Nephron (organoid): ENCODE data around the gene RREB1.

Experiments
- H3K27ac Mint-ChIP-seq, 3 experiments: 2 replicates each; pipeline ENCODE4 v1.8.0; 2020; ENCODE audit warnings: mixed read lengths in 3 of 3, mild to moderate bottlenecking in 2 of 3, moderate library complexity in 1 of 3
- H3K27me3 Mint-ChIP-seq: 2 replicates; pipeline ENCODE4 v1.8.0; 2021; ENCODE audit warnings: low read depth, mild to moderate bottlenecking, moderate library complexity, mixed read lengths
- H3K36me3 Mint-ChIP-seq: 2 replicates; pipeline ENCODE4 v1.8.0; 2020; ENCODE audit warnings: low read depth, mixed read lengths
- H3K4me1 Mint-ChIP-seq: 2 replicates; pipeline ENCODE4 v1.8.0; 2020; ENCODE audit warnings: mixed read lengths
- H3K4me3 Mint-ChIP-seq, 3 experiments: 2 replicates each; pipeline ENCODE4 v1.8.0; 2020; ENCODE audit warnings: mild to moderate bottlenecking in 3 of 3, mixed read lengths in 3 of 3, moderate library complexity in 2 of 3
- H3K9me3 Mint-ChIP-seq: 2 replicates; pipeline ENCODE4 v1.8.0; 2020; ENCODE audit warnings: mixed read lengths
- TF ChIP-seq, protein P1 (sequence below), 3 experiments: fragments of 200-600 bp; sonication (generic); IDR thresholded peaks; one replicate each; pipeline ENCODE4 v1.5.0; 2021; ENCODE audit warnings: antibody characterized with exemption in 3 of 3; ENCODE audit not compliant: unreplicated experiment in 3 of 3

RREB1 gene

DNA sequence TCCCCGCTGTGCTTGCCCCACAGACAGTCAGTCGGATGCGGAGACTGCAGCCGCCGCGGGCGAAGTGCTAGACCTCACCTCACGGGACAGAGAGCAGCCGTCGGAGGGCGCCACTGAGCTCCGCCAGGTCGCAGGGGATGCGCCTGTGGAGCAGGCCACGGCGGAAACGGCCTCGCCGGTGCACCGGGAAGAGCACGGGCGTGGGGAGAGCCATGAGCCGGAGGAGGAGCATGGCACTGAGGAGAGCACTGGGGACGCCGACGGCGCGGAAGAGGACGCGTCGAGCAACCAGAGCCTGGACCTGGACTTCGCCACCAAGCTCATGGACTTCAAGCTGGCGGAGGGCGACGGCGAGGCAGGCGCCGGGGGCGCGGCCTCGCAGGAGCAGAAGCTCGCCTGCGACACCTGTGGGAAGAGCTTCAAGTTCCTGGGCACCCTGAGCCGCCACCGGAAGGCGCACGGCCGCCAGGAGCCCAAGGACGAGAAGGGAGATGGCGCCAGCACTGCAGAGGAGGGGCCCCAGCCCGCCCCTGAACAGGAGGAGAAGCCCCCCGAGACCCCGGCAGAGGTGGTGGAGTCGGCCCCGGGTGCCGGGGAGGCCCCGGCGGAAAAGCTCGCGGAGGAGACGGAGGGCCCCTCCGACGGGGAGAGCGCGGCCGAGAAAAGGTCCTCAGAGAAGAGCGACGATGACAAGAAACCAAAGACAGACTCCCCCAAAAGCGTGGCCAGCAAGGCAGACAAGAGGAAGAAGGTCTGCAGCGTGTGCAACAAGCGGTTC lies 138.8 kb downstream of the RREB1 start:
- no peak overlapping the region for H3K27ac Mint-ChIP-seq
- no peaks in the 10 kb centered on the region for H3K9me3 Mint-ChIP-seq
- TF ChIP-seq, protein P1, sequence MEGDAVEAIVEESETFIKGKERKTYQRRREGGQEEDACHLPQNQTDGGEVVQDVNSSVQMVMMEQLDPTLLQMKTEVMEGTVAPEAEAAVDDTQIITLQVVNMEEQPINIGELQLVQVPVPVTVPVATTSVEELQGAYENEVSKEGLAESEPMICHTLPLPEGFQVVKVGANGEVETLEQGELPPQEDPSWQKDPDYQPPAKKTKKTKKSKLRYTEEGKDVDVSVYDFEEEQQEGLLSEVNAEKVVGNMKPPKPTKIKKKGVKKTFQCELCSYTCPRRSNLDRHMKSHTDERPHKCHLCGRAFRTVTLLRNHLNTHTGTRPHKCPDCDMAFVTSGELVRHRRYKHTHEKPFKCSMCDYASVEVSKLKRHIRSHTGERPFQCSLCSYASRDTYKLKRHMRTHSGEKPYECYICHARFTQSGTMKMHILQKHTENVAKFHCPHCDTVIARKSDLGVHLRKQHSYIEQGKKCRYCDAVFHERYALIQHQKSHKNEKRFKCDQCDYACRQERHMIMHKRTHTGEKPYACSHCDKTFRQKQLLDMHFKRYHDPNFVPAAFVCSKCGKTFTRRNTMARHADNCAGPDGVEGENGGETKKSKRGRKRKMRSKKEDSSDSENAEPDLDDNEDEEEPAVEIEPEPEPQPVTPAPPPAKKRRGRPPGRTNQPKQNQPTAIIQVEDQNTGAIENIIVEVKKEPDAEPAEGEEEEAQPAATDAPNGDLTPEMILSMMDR (IDR thresholded peaks at IDR 0.05; ENCODE audit: unreplicated experiment in 3 of 3) = no peak
- no peaks in the 10 kb centered on the region for H3K27me3 Mint-ChIP-seq
- no peak overlapping the region for H3K4me3 Mint-ChIP-seq
- H3K4me1 Mint-ChIP-seq = peaks cover 20% of the 10 kb centered on the region
- peaks cover 28% of the 10 kb centered on the region for H3K36me3 Mint-ChIP-seq

DNA sequence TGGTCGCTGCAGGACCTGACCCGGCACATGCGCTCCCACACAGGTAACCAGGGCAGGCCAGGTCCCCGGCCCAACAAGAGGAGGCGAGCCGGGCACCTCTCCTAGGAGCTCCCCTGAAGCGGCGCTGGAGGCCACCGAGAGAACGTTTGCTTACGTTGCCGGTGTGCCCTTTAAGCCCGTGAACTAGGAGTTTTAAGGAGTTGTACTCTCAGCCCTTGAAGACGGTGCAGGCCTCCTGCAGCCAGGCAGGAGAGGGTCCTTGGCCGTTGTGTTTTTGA lies 139.4 kb downstream of the RREB1 start:
- H3K9me3 Mint-ChIP-seq = no peaks in the 10 kb centered on the region
- TF ChIP-seq, protein P1 (IDR thresholded peaks at IDR 0.05; ENCODE audit: unreplicated experiment in 3 of 3) = no peak
- peaks cover 28% of the 10 kb centered on the region for H3K36me3 Mint-ChIP-seq
- H3K4me1 Mint-ChIP-seq = peaks cover 15% of the 10 kb centered on the region
- no peak overlapping the region for H3K4me3 Mint-ChIP-seq
- no peaks in the 10 kb centered on the region for H3K27me3 Mint-ChIP-seq
- H3K27ac Mint-ChIP-seq = no peak overlapping the region

DNA sequence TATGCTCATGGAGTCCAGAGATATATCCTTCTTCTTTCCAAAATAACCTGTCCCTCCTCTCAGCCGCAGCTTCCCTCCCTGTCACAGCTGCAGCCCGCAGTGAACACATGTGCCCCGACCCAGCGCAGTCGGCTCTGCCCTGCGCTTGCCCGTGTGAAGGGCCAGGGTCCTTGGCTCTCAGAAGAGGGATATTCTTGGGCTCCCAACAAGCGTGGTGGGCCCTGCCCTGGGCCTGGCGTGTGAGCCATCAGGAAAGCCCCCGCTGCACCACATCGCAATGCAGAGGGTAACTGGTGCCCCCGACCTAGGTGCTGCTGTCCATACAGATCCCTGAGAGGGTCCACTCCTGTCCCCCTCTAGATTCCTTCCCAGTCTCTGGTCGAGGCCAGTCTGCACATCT lies 140.1 kb downstream of the RREB1 start:
- TF ChIP-seq, protein P1 (IDR thresholded peaks at IDR 0.05; ENCODE audit: unreplicated experiment in 3 of 3) = no peak
- Mint-ChIP-seq H3K27ac (no peak overlapping the region), H3K9me3 (no peaks in the 10 kb centered on the region), H3K4me3 (no peak overlapping the region), H3K4me1 (peaks cover 9% of the 10 kb centered on the region), H3K36me3 (peaks cover 28% of the 10 kb centered on the region), H3K27me3 (no peaks in the 10 kb centered on the region)

DNA sequence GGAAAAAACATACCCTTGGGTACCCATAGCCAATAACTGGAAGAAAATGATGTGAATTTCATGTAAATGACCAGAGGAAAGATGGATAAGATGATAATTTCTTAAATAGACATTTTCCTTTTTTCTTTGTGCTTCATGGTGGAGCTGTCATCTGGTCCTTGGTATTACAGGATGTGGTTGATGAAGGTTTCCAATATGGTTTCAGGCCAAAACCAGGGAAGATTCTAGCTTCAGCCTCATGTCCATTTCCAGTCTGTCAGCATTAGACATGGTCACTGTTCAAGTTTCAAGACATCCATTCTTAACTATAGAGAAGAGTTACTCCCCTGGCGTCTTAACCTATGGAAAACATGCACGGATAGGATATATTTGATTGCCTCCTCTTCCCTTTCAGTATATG lies 141.6 kb downstream of the RREB1 start:
- Mint-ChIP-seq H3K9me3 (no peaks in the 10 kb centered on the region), H3K36me3 (peaks cover 28% of the 10 kb centered on the region), H3K27me3 (peaks cover 3% of the 10 kb centered on the region)

DNA sequence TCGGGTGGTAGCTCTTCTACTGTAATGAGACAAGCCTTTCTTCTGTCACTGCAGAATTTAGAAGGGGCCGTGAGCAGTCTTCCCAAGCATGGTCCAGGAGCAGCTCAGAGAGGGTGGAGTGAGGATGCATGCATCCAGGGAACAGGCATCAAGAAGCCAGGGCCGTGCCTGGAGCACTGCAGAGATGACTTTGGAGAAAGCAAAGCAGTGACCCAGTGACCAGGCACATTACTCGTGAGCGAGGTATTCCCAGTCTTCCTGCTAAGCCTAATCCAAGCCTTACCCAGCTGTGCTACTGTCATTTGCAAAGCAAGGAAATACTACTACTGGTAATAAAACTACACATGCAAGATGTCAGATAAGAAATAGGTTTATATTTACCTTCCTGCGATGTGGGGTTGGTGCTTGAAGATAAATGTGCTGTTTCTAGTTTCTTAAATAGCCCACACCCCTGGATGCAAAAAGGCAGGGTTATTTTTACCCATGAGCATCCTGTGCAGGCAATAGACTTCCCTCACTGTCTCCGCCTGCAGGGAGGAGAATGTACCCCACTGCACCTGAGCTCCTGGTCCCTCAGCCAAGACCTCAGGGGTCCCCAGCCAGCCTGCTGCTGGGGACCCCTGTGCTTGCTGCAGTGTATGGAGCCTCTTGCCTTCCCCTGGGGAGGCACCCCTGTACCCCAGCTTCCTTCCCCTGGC lies 142.3 kb downstream of the RREB1 start:
- peaks cover 3% of the 10 kb centered on the region for H3K27me3 Mint-ChIP-seq
- TF ChIP-seq, protein P1 (IDR thresholded peaks at IDR 0.05; ENCODE audit: unreplicated experiment in 3 of 3) = no peak
- H3K9me3 Mint-ChIP-seq = no peaks in the 10 kb centered on the region
- peaks cover 28% of the 10 kb centered on the region for H3K36me3 Mint-ChIP-seq
- H3K4me3 Mint-ChIP-seq = no peak overlapping the region
- peaks cover 9% of the 10 kb centered on the region for H3K4me1 Mint-ChIP-seq
- no peak overlapping the region for H3K27ac Mint-ChIP-seq

More for the DNA sequence above, 141.6 kb downstream of the RREB1 start:
- TF ChIP-seq, protein P1 (IDR thresholded peaks at IDR 0.05; ENCODE audit: unreplicated experiment in 3 of 3) = no peak
- H3K27ac Mint-ChIP-seq = no peak overlapping the region
- H3K4me3 Mint-ChIP-seq = no peak overlapping the region
- H3K4me1 Mint-ChIP-seq = peaks cover 2% of the 10 kb centered on the region

DNA sequence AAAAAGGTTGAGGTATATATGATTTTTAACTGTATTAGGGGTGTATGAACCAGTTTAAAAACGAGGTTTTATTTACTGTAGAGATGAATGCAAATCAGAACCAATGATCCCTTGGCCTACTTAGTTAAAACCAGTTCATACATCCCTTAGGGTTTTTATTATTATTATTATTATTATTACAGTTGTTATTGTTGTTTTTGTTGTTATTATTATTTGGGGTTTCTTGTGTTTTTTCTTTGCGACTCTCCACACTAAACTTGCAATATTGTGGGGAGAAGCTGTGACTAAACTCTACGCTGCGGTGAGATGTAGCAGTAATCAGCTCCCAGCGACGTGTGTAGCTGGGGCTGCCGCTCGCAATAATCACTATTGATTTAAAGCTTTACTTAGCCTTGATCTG lies 143.1 kb downstream of the RREB1 start:
- H3K4me1 Mint-ChIP-seq = peaks cover 14% of the 10 kb centered on the region
- no peak overlapping the region for H3K27ac Mint-ChIP-seq
- H3K9me3 Mint-ChIP-seq = no peaks in the 10 kb centered on the region
- H3K36me3 Mint-ChIP-seq = peaks cover 22% of the 10 kb centered on the region
- TF ChIP-seq, protein P1 (IDR thresholded peaks at IDR 0.05; ENCODE audit: unreplicated experiment in 3 of 3) = no peak
- H3K4me3 Mint-ChIP-seq = no peak overlapping the region
- peaks cover 3% of the 10 kb centered on the region for H3K27me3 Mint-ChIP-seq
